OCI-LY1 (cell line): Measurements from ENCODE around the gene TSSK3.

Experiments
- EZH2 ChIP-seq: fragments of 200-600 bp; sonication (generic), shearing (Covaris generic); IDR thresholded peaks from 2 replicates; pipeline ENCODE4 v1.8.0; 2017; ENCODE audit warnings: borderline replicate concordance, mixed run types, mild to moderate bottlenecking, antibody characterized with exemption, low read length, moderate library complexity, mixed read lengths
- TF ChIP-seq, protein P1 (sequence below): fragments of 200-600 bp; sonication (generic), shearing (Covaris generic); IDR thresholded peaks from 2 replicates; pipeline ENCODE4 v1.5.1; 2017; ENCODE audit warnings: mild to moderate bottlenecking, antibody characterized with exemption, low read length, moderate library complexity, mixed read lengths

DNA sequence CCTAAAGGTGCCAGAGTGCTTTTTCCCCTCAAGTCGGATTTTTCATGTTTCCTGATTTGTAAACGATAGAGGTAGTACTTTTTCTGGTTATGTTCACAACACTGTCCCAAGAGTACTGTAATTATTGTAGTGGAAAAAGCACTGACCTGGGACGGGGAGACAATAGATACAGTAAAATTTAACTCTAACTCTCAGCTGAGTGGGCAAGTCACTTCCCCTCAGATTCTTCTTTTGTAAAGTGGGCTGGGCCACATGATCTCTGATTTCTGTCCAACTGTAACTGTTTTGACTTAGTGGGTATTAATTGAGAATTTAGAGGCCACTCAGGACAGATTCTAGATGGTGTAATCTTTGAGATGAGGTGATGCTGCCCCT lies 45.4 kb upstream of the TSSK3 start:
- TF ChIP-seq, protein P1, sequence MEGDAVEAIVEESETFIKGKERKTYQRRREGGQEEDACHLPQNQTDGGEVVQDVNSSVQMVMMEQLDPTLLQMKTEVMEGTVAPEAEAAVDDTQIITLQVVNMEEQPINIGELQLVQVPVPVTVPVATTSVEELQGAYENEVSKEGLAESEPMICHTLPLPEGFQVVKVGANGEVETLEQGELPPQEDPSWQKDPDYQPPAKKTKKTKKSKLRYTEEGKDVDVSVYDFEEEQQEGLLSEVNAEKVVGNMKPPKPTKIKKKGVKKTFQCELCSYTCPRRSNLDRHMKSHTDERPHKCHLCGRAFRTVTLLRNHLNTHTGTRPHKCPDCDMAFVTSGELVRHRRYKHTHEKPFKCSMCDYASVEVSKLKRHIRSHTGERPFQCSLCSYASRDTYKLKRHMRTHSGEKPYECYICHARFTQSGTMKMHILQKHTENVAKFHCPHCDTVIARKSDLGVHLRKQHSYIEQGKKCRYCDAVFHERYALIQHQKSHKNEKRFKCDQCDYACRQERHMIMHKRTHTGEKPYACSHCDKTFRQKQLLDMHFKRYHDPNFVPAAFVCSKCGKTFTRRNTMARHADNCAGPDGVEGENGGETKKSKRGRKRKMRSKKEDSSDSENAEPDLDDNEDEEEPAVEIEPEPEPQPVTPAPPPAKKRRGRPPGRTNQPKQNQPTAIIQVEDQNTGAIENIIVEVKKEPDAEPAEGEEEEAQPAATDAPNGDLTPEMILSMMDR, result no peak
- no peak for TF ChIP-seq EZH2
